ENCODE data around the gene CHAF1B. TPM values are rescaled to one million over a fixed set of nuclear protein-coding genes. Genes with fewer than 3 reads are reported as not detected.

CHAF1B gene
- total and polyA plus RNA-seq, 9 of the 15 experiments (the other 6 are each of a cell fraction or from before 2014, with no cell fraction given) = 7.5 to 36.8 (median 21.0) TPM

DNA sequence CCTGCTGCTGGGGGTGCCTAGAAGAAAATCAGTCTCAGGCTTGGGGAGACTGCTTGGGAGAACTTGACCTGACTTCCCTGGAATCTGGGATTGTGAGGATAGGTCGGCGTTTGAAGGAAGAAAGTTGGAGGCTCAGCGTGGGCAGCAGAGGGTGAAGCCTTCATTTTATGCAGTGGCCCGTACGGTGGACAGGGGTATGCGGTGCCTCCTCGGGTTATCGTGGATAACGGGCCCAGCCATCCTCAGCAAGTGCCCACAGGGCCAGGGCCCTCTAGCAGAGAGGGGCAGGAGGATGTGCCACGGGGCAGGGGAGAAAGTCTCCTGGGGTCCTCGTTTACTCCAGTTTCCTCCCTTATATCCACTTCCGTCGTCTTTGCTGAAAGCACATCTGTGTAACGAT, 34.0 kb downstream of the CHAF1B start (continued):
- TF ChIP-seq BRD4 (IDR thresholded peaks at IDR 0.05) (no peak), MTA3 (IDR thresholded peaks at IDR 0.05; ENCODE audit: borderline replicate concordance) (no peak), ZBTB43 (CRISPR knock-in tag; IDR thresholded peaks at IDR 0.05) (no peak), NR3C1 (CRISPR knock-in tag; IDR thresholded peaks at IDR 0.05) (no peak)

DNA sequence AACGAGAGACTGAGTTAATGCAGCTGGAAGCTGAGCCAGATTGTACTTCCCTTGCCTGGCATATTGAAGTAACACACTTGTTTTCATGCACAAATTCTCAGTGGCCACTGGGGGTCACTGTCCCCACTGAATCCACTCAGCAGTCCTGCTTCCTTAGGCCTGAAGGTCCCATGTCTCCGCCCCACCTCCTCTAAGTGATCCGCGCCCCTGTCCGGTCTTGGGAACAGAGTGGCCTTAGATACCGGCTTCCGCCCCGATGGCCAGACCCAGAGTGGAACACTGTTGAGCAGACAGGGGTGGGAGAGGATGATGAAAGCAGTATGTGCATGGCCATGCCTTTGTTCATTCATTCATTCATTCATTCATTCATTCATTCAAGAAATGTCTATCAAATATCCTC, 34.8 kb downstream of the CHAF1B start:
- BruUV-seq (replicated peaks) = no TSS peak
- WGBS (ENCODE audit: insufficient coverage, low coverage, missing lambda C conversion rate) = 3% methylated on average over 8 of the region's 8 CpGs
- H3K4me3 ChIP-seq = no peak overlapping the region
- H3K9me1 ChIP-seq (ENCODE audit: control insufficient read depth, insufficient read depth, low read length) = peaks cover 10% of the 10 kb centered on the region
- no peak overlapping the region for H2AFZ ChIP-seq (ENCODE audit: low read depth, low read length)
- ATAC-seq = peak; percentile 95
- H3K79me2 ChIP-seq (ENCODE audit: control insufficient read depth, insufficient read depth, low read length) = no peaks in the 10 kb centered on the region
- no peaks in the 10 kb centered on the region for H3K9me3 ChIP-seq (replicated peaks; ENCODE audit: control insufficient read depth, insufficient read depth, low read depth, low read length)
- no peak overlapping the region; the same call in 1 of the 2 replicates for H3K4me2 ChIP-seq (ENCODE audit: insufficient read depth, low read length)
- no peak overlapping the region for H3K27ac ChIP-seq (ENCODE audit: extremely low read depth, low read depth, low read length)
- no peak overlapping the region for H3K9ac ChIP-seq (ENCODE audit: insufficient read depth in 1 of 2, low read depth in 2 of 2, low read length in 2 of 2)
- H3K4me1 ChIP-seq (replicated peaks in 1 of 2; ENCODE audit: control insufficient read depth in 2 of 2, insufficient read depth in 2 of 2, low read length in 2 of 2) = peaks cover 7 to 13% of the 10 kb centered on the region in 2 experiments; a peak in 4 of 5 replicates
- in situ Hi-C loops (cut with MboI) = no loop called here
- DNase-seq (ENCODE audit: extremely low read depth in 1 of 4, low spot score in 3 of 4) = peak; percentile 89 to 92 (median 90)
- FAIRE-seq = peak; percentile 99
- H3K27me3 ChIP-seq (ENCODE audit: control insufficient read depth in 2 of 2, insufficient read depth in 2 of 2, low read length in 2 of 2) = no peaks in the 10 kb centered on the region
- peaks cover 14% of the 10 kb centered on the region for H4K20me1 ChIP-seq (replicated peaks; ENCODE audit: control insufficient read depth, insufficient read depth, low read length)
- H3K36me3 ChIP-seq (ENCODE audit: control insufficient read depth, insufficient read depth, low read length) = peaks cover 31% of the 10 kb centered on the region; the same call in 1 of the 3 replicates
- intact Hi-C loops (cut with micrococcal nuclease) = loop anchor here (2.0 to 5.0 kb wide), 5 partner anchors 52 to 507 kb away; no protein-coding TSS in a partner anchor
- ChIA-PET POLR2A (interaction anchor here (0.7 to 0.8 kb wide), 4 partner anchors 9 to 256 kb away, joined by 3 to 4 read pairs (median 3); partner anchors contain the start of gene CHAF1B), CTCF (ENCODE audit: low intra/inter-chr PET ratio) (interaction anchor here (0.6 to 1.4 kb wide), 9 partner anchors 15 to 508 kb away, joined by 3 to 10 read pairs (median 4); partner anchors contain the start of gene CLDN14)
- TF ChIP-seq FOXK2 (conservative IDR thresholded peaks at IDR 0.05 in 1 of 2, IDR thresholded peaks at IDR 0.05 in 1 of 2; ENCODE audit: low read depth in 2 of 2) (peak; percentile 53 to 61; a peak in 3 of 4 replicates), TSC22D4 (tag; IDR thresholded peaks at IDR 0.05) (no peak), TAF7 (tag; IDR thresholded peaks at IDR 0.05) (no peak), CBFB (CRISPR knock-in tag; IDR thresholded peaks at IDR 0.05) (no peak), PREB (CRISPR knock-in tag; IDR thresholded peaks at IDR 0.05) (no peak), EP300 (IDR thresholded peaks at IDR 0.05; ENCODE audit: low read length) (peak; percentile 38; the same call in 1 of the 2 replicates), MEIS2 (IDR thresholded peaks at IDR 0.05; ENCODE audit: partially characterized antibody) (no peak), TAF1 (IDR thresholded peaks at IDR 0.05; ENCODE audit: control insufficient read depth, extremely low read depth, insufficient read depth, low read length, severe bottlenecking) (no peak), NR4A1 (CRISPR knock-in tag; IDR thresholded peaks at IDR 0.05) (no peak), NR4A1 (tag; IDR thresholded peaks at IDR 0.05) (no peak), RCOR1 (IDR thresholded peaks at IDR 0.05; ENCODE audit: borderline replicate concordance in 1 of 2, low read depth in 2 of 2, low read length in 2 of 2) (peak in 1 of 2 experiments; percentile 66; a peak in 2 of 4 replicates)
- TF ChIP-seq, protein P1, sequence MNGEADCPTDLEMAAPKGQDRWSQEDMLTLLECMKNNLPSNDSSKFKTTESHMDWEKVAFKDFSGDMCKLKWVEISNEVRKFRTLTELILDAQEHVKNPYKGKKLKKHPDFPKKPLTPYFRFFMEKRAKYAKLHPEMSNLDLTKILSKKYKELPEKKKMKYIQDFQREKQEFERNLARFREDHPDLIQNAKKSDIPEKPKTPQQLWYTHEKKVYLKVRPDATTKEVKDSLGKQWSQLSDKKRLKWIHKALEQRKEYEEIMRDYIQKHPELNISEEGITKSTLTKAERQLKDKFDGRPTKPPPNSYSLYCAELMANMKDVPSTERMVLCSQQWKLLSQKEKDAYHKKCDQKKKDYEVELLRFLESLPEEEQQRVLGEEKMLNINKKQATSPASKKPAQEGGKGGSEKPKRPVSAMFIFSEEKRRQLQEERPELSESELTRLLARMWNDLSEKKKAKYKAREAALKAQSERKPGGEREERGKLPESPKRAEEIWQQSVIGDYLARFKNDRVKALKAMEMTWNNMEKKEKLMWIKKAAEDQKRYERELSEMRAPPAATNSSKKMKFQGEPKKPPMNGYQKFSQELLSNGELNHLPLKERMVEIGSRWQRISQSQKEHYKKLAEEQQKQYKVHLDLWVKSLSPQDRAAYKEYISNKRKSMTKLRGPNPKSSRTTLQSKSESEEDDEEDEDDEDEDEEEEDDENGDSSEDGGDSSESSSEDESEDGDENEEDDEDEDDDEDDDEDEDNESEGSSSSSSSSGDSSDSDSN (IDR thresholded peaks at IDR 0.05; ENCODE audit: borderline replicate concordance in 1 of 2, low read depth in 2 of 2, low read length in 2 of 2) = 0 out of 4 replicates have a peak, but pooled peaks of 1 of the 2 experiments have one; percentile 46
